Activated CD4-positive, alpha-beta memory T cell treated with anti-CD3 and anti-CD28 coated beads for 36 hours (primary cell): Measurements from ENCODE around the gene VPS16. TPM values are rescaled to one million over a fixed set of nuclear protein-coding genes. Genes with fewer than 3 reads are reported as not detected.

ENCODE experiments used
- CTCF ChIA-PET: fragments of 350-600 bp; sonication (Branson Sonifier 250); formaldehyde crosslinking; loops from one replicate; lab custom pipeline; 2021; ENCODE audit warnings: antibody characterized with exemption, inconsistent platforms; lab: Charles Lee
- POLR2A ChIA-PET: fragments of 350-600 bp; sonication (Branson Sonifier 250); formaldehyde crosslinking; loops from one replicate; lab custom pipeline; 2021; ENCODE audit warnings: antibody characterized with exemption; lab: Charles Lee
- DNase-seq: peaks from one replicate; pipeline ENCODE4 v3.0.0-alpha.2; 2020
- H3K27ac Mint-ChIP-seq: one replicate; pipeline ENCODE4 v1.8.0; 2021; ENCODE audit warnings: mixed read lengths
- H3K27me3 Mint-ChIP-seq: one replicate; pipeline ENCODE4 v1.8.0; 2021; ENCODE audit warnings: mixed read lengths
- H3K36me3 Mint-ChIP-seq: one replicate; pipeline ENCODE4 v1.8.0; 2021; ENCODE audit warnings: mixed read lengths
- H3K4me1 Mint-ChIP-seq: one replicate; pipeline ENCODE4 v1.8.0; 2021; ENCODE audit warnings: low read depth, mixed read lengths
- H3K4me3 Mint-ChIP-seq: one replicate; pipeline ENCODE4 v1.8.0; 2021; ENCODE audit warnings: mild to moderate bottlenecking, mixed read lengths
- H3K9me3 Mint-ChIP-seq: one replicate; pipeline ENCODE4 v1.8.0; 2021; ENCODE audit warnings: mixed read lengths
- intact Hi-C: fragments of 100-400 bp; cut with micrococcal nuclease; formaldehyde crosslinking; loops from one replicate; pipeline ENCODE4 v1.15.1; 2023
- total RNA-seq, 2 experiments: library from RNA; stranded (reverse); gene quantifications; one replicate each; pipeline ENCODE4 v1.2.3, GENCODE V29; 2021

The VPS16 gene
- total RNA-seq, 2 experiments from 2014 or later: 51.2 to 53.0 TPM

- no peak overlapping the region for H3K27ac Mint-ChIP-seq
Observed at GRCh38 chr20:2914160-2914559, 73.6 kb downstream of the VPS16 start.

More at GRCh38 chr20:2914160-2914559, 73.6 kb downstream of the VPS16 start:
- H3K27me3 Mint-ChIP-seq: no peaks in the 10 kb centered on the region
- H3K4me1 Mint-ChIP-seq: peaks cover 20% of the 10 kb centered on the region
- CTCF ChIA-PET: interaction anchor here (1.0 kb wide), 1 partner anchor 86 kb away, joined by 4 read pairs; no protein-coding TSS in a partner anchor
- peaks cover 6% of the 10 kb centered on the region for H3K36me3 Mint-ChIP-seq
- no peaks in the 10 kb centered on the region for H3K9me3 Mint-ChIP-seq
- H3K4me3 Mint-ChIP-seq: no peak overlapping the region
- intact Hi-C loops: loop anchor here (1.0 to 5.0 kb wide), 2 partner anchors 42 to 87 kb away; partner anchors contain the start of gene PTPRA
- no peak for DNase-seq
- POLR2A ChIA-PET: no interaction called here

Other genes with a start within 250 kb of the VPS16 start
- gene NOP56, start 188.1 kb upstream of the VPS16 start, total RNA-seq: 100 to 1,000 TPM; 402 to 408 TPM
- 10 to 100 TPM; 95.6 to 99.1 TPM for gene IDH3B, start 176.5 kb upstream of the VPS16 start, total RNA-seq
- gene EBF4, start 148.0 kb upstream of the VPS16 start, total RNA-seq: 1 to 10 TPM; 5.9 to 6.6 TPM
- gene CPXM1, start 40.1 kb upstream of the VPS16 start, total RNA-seq: 1 to 10 TPM; 2.3 to 2.9 TPM
- not detected for gene C20orf141, start 25.8 kb upstream of the VPS16 start, total RNA-seq
- not detected for gene TMEM239, start 24.4 kb upstream of the VPS16 start, total RNA-seq
- 10 to 100 TPM; 37.0 to 40.0 TPM for gene PCED1A, start 90 bp upstream of the VPS16 start, total RNA-seq
- 10 to 100 TPM; 61.1 to 62.8 TPM for gene PTPRA, start 32.7 kb downstream of the VPS16 start, total RNA-seq
- 10 to 100 TPM; 17.3 to 24.0 TPM for gene GNRH2, start 202.9 kb downstream of the VPS16 start, total RNA-seq
- 100 to 1,000 TPM; 155 to 158 TPM for gene MRPS26, start 205.3 kb downstream of the VPS16 start, total RNA-seq
- 1 to 10 TPM in 1 of 2 experiments, not detected in 1; 1.0 TPM for gene OXT, start 230.9 kb downstream of the VPS16 start, total RNA-seq
- gene AVP, start 244.0 kb downstream of the VPS16 start, total RNA-seq: not detected